Measurements from ENCODE around the gene SALL3.

- no peak for TF ChIP-seq GATA2 (IDR thresholded peaks at IDR 0.05; ENCODE audit: low read depth, low read length)
- no peak for TF ChIP-seq GATA3 (IDR thresholded peaks at IDR 0.05; ENCODE audit: low read depth, low read length)
Observed at GRCh38 chr18:78960709-78961108, 18.9 kb upstream of the SALL3 start.

Measured in SH-SY5Y (cell line).